ENCODE results near the gene RMI1.

DNA sequence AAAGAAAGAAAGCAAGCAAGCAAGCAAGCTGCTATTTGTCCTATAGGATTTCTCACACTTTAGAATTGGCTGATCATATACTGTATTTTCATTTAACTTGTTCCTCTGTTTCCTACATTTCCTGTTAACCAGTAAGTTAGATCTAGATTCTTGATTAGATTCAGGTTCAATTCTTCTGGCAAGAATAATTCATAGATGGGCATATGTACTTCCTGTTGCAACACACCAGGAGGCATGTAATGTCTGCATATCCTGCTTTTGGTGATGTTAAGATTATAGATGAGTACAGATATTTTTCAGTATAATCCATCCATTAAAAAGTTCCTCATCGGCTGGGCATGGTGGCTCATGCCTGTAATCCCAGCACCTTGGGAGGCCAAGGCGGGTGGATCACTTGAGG is 48.6 kb upstream of the RMI1 start:
- TF ChIP-seq, protein P1, sequence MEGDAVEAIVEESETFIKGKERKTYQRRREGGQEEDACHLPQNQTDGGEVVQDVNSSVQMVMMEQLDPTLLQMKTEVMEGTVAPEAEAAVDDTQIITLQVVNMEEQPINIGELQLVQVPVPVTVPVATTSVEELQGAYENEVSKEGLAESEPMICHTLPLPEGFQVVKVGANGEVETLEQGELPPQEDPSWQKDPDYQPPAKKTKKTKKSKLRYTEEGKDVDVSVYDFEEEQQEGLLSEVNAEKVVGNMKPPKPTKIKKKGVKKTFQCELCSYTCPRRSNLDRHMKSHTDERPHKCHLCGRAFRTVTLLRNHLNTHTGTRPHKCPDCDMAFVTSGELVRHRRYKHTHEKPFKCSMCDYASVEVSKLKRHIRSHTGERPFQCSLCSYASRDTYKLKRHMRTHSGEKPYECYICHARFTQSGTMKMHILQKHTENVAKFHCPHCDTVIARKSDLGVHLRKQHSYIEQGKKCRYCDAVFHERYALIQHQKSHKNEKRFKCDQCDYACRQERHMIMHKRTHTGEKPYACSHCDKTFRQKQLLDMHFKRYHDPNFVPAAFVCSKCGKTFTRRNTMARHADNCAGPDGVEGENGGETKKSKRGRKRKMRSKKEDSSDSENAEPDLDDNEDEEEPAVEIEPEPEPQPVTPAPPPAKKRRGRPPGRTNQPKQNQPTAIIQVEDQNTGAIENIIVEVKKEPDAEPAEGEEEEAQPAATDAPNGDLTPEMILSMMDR (IDR thresholded peaks at IDR 0.05) = no peak
- no peak for TF ChIP-seq POLR2A (IDR thresholded peaks at IDR 0.05)

Data from body of pancreas (tissue), 4 donors.